Stimulated activated CD4-positive, alpha-beta T cell treated with anti-CD3 and anti-CD28 coated beads, Interleukin-4, amount 100 ng/mL, for 1 hour (primary cell): ENCODE results near the gene CDK13.
"Not testable (repeated sequence)": the region's sequence is repeated elsewhere in the genome, so short reads cannot be mapped to it uniquely, and the experiment has no call there.

Experiments
- DNase-seq: peaks from one replicate; pipeline ENCODE4 v3.0.0-alpha.2; 2020

CDK13 gene

GRCh38 chr7:39949971-39950472 is at the start of gene CDK13:
CDK13 (plus strand) TSS chr7:39950256; CDS start chr7:39950642, 386 bp downstream.
- peak; percentile 78 for DNase-seq

- no peak for DNase-seq
Observed at GRCh38 chr7:39904077-39904486, 46.0 kb upstream of the CDK13 start.

- no peak for DNase-seq
Observed at GRCh38 chr7:39908141-39908540, 41.9 kb upstream of the CDK13 start.

- DNase-seq, result no peak
Observed at GRCh38 chr7:39908973-39909372, 41.1 kb upstream of the CDK13 start.

- DNase-seq, result no peak
Observed at GRCh38 chr7:39909526-39909925, 40.5 kb upstream of the CDK13 start.

- no peak for DNase-seq
Observed at GRCh38 chr7:39910108-39910869, 39.8 kb upstream of the CDK13 start.

- DNase-seq, result no peak
Observed at GRCh38 chr7:39911167-39911566, 38.9 kb upstream of the CDK13 start.

GRCh38 chr7:39915847-39916246 is 34.2 kb upstream of the CDK13 start:
- not testable (repeated sequence) for DNase-seq

GRCh38 chr7:39919646-39920045 is 30.4 kb upstream of the CDK13 start:
- DNase-seq, result no peak

- no peak for DNase-seq
Observed at GRCh38 chr7:39921506-39922175, 28.4 kb upstream of the CDK13 start.

- no peak for DNase-seq
Observed at GRCh38 chr7:39922580-39922979, 27.5 kb upstream of the CDK13 start.

- no peak for DNase-seq
Observed at GRCh38 chr7:39923091-39923490, 27.0 kb upstream of the CDK13 start.

- no peak for DNase-seq
Observed at GRCh38 chr7:39924122-39924521, 25.9 kb upstream of the CDK13 start.

- no peak for DNase-seq
Observed at GRCh38 chr7:39926111-39926510, 23.9 kb upstream of the CDK13 start.

GRCh38 chr7:39927018-39927417 is 23.0 kb upstream of the CDK13 start:
- DNase-seq, result no peak

GRCh38 chr7:39934132-39934531 is 15.9 kb upstream of the CDK13 start:
- DNase-seq, result no peak

- no peak for DNase-seq
Observed at GRCh38 chr7:39936761-39937160, 13.3 kb upstream of the CDK13 start.

GRCh38 chr7:39937366-39938153 is 12.5 kb upstream of the CDK13 start:
- no peak for DNase-seq

- no peak for DNase-seq
Observed at GRCh38 chr7:39942883-39943282, 7.2 kb upstream of the CDK13 start.

GRCh38 chr7:39946693-39947092 is 3.4 kb upstream of the CDK13 start:
- no peak for DNase-seq

- peak; percentile 7 for DNase-seq
Observed at GRCh38 chr7:39948375-39948955, 1.6 kb upstream of the CDK13 start.

- DNase-seq, result peak; percentile 97
Observed at GRCh38 chr7:39948956-39949928, 814 bp upstream of the CDK13 start.
